H9 (cell line): Measurements from ENCODE around the gene RALGAPA2. TPM values are rescaled to one million over a fixed set of nuclear protein-coding genes. Genes with fewer than 3 reads are reported as not detected.

ENCODE experiments used
- DNase-seq: peaks from one replicate; pipeline ENCODE4 v3.0.0-alpha.2; 2017
- H2AFZ ChIP-seq: one replicate; pipeline ENCODE4 v1.6.1; 2013; ENCODE audit warnings: mild to moderate bottlenecking, low read length, control low read depth, moderate library complexity
- H2AK5ac ChIP-seq: 2 replicates; pipeline ENCODE4 v1.6.1; 2013; ENCODE audit warnings: low read length, control low read depth, mixed read lengths; ENCODE audit not compliant: insufficient read length
- H2BK120ac ChIP-seq: one replicate; pipeline ENCODE4 v1.6.1; 2013; ENCODE audit warnings: low read depth, mild to moderate bottlenecking, low read length, control low read depth, inconsistent platforms; ENCODE audit not compliant: poor library complexity, severe bottlenecking
- H2BK12ac ChIP-seq: 2 replicates; pipeline ENCODE4 v1.6.1; 2013; ENCODE audit warnings: low read length, control low read depth, mixed read lengths, low read depth; ENCODE audit not compliant: insufficient read length
- H2BK15ac ChIP-seq: 2 replicates; pipeline ENCODE4 v1.6.1; 2013; ENCODE audit warnings: low read depth, low read length, control low read depth
- H2BK20ac ChIP-seq: one replicate; pipeline ENCODE4 v1.6.1; 2013; ENCODE audit warnings: low read depth, mild to moderate bottlenecking, low read length, control low read depth, inconsistent platforms; ENCODE audit not compliant: poor library complexity, severe bottlenecking
- H2BK5ac ChIP-seq: 2 replicates; pipeline ENCODE4 v1.6.1; 2013; ENCODE audit warnings: low read length, control low read depth, mixed read lengths; ENCODE audit not compliant: insufficient read length
- H3K14ac ChIP-seq: 2 replicates; pipeline ENCODE4 v1.6.1; 2013; ENCODE audit warnings: low read length, control low read depth; ENCODE audit not compliant: insufficient read depth
- H3K18ac ChIP-seq: 2 replicates; pipeline ENCODE4 v1.6.1; 2013; ENCODE audit warnings: low read depth, mild to moderate bottlenecking, mixed read lengths, low read length, control low read depth; ENCODE audit not compliant: insufficient read length
- H3K23ac ChIP-seq: 2 replicates; pipeline ENCODE4 v1.6.1; 2013; ENCODE audit warnings: low read length, control low read depth, mixed read lengths, low read depth; ENCODE audit not compliant: insufficient read length
- H3K23me2 ChIP-seq: 2 replicates; pipeline ENCODE4 v1.6.1; 2013; ENCODE audit warnings: low read depth, mild to moderate bottlenecking, mixed read lengths, low read length, control low read depth; ENCODE audit not compliant: insufficient read length, poor library complexity, severe bottlenecking
- H3K27ac ChIP-seq: 2 replicates; pipeline ENCODE4 v1.5.1; 2013; ENCODE audit warnings: low read length, control low read depth, mixed read lengths, low read depth; ENCODE audit not compliant: insufficient read length
- H3K27me3 ChIP-seq: 2 replicates; pipeline ENCODE4 v1.6.1; 2013; ENCODE audit warnings: low read length, control low read depth, inconsistent platforms; ENCODE audit not compliant: insufficient read depth
- H3K4ac ChIP-seq: 2 replicates; pipeline ENCODE4 v1.6.1; 2013; ENCODE audit warnings: low read depth, mild to moderate bottlenecking, control low read depth, inconsistent platforms, low read length, moderate library complexity
- H3K4me1 ChIP-seq: 2 replicates; pipeline ENCODE4 v1.6.1; 2013; ENCODE audit warnings: low read length, control low read depth, inconsistent platforms; ENCODE audit not compliant: insufficient read depth
- H3K4me2 ChIP-seq: 2 replicates; pipeline ENCODE4 v1.6.1; 2013; ENCODE audit warnings: low read length, control low read depth, mixed read lengths; ENCODE audit not compliant: insufficient read length, insufficient read depth
- H3K56ac ChIP-seq: 2 replicates; pipeline ENCODE4 v1.6.1; 2013; ENCODE audit warnings: low read depth, mild to moderate bottlenecking, mixed read lengths, low read length, control low read depth; ENCODE audit not compliant: insufficient read length
- H3K79me1 ChIP-seq: 2 replicates; pipeline ENCODE4 v1.6.1; 2013; ENCODE audit warnings: low read depth, mild to moderate bottlenecking, moderate library complexity, low read length, control low read depth, inconsistent platforms; ENCODE audit not compliant: insufficient read depth, poor library complexity, severe bottlenecking
- H3K79me2 ChIP-seq: 2 replicates; pipeline ENCODE4 v1.6.1; 2013; ENCODE audit warnings: low read length, control low read depth, inconsistent platforms; ENCODE audit not compliant: insufficient read depth
- H3K9ac ChIP-seq: 2 replicates; pipeline ENCODE4 v1.6.1; 2013; ENCODE audit warnings: low read length, control low read depth, mixed read lengths; ENCODE audit not compliant: insufficient read length; ENCODE audit errors: extremely low read depth
- H3K9me3 ChIP-seq: one replicate; pipeline ENCODE4 v1.6.1; 2013; ENCODE audit warnings: low read depth, low read length, inconsistent platforms; ENCODE audit not compliant: control insufficient read depth
- H3T11ph ChIP-seq: one replicate; pipeline ENCODE4 v1.6.1; 2013; ENCODE audit warnings: mild to moderate bottlenecking, low read length, control low read depth, inconsistent platforms
- H4K20me1 ChIP-seq: one replicate; pipeline ENCODE4 v1.6.1; 2013; ENCODE audit not compliant: control insufficient read depth, insufficient read length, insufficient read depth
- H4K5ac ChIP-seq: 2 replicates; pipeline ENCODE4 v1.6.1; 2013; ENCODE audit warnings: low read depth, mild to moderate bottlenecking, mixed read lengths, low read length, control low read depth; ENCODE audit not compliant: insufficient read length
- H4K8ac ChIP-seq: replicated peaks from 2 replicates; pipeline ENCODE4 v1.6.1; 2013; ENCODE audit warnings: low read length, control low read depth, mixed read lengths, low read depth; ENCODE audit not compliant: insufficient read length
- H4K91ac ChIP-seq: 2 replicates; pipeline ENCODE4 v1.6.1; 2013; ENCODE audit warnings: low read depth, mild to moderate bottlenecking, moderate library complexity, mixed read lengths, low read length, control low read depth; ENCODE audit not compliant: insufficient read length
- H3K27ac Mint-ChIP-seq, 3 experiments: 2 replicates in 2 of 3; 3 replicates in 1 of 3; pipeline ENCODE4 v1.8.0; 2020 to 2021; ENCODE audit warnings: mixed read lengths in 3 of 3, mild to moderate bottlenecking in 1 of 3, moderate library complexity in 1 of 3
- H3K27me3 Mint-ChIP-seq: 2 replicates; pipeline ENCODE4 v1.8.0; 2021; ENCODE audit warnings: low read depth, mild to moderate bottlenecking, moderate library complexity, mixed read lengths
- H3K36me3 Mint-ChIP-seq, 3 experiments: 2 replicates in 2 of 3; 3 replicates in 1 of 3; pipeline ENCODE4 v1.8.0; 2020 to 2021; ENCODE audit warnings: low read depth in 3 of 3, mixed read lengths in 3 of 3; ENCODE audit not compliant: insufficient read depth in 1 of 3
- H3K4me1 Mint-ChIP-seq, 2 experiments: 2 replicates each; pipeline ENCODE4 v1.8.0; 2020; ENCODE audit warnings: mixed read lengths in 2 of 2
- H3K4me3 Mint-ChIP-seq, 2 experiments: 2 replicates in 1 of 2; 3 replicates in 1 of 2; pipeline ENCODE4 v1.8.0; 2020 to 2021; ENCODE audit warnings: mild to moderate bottlenecking in 2 of 2, mixed read lengths in 2 of 2, moderate library complexity in 1 of 2
- H3K9me3 Mint-ChIP-seq, 2 experiments: 2 replicates in 1 of 2; 3 replicates in 1 of 2; pipeline ENCODE4 v1.8.0; 2020; ENCODE audit warnings: mild to moderate bottlenecking in 2 of 2, mixed read lengths in 2 of 2, moderate library complexity in 1 of 2
- CTCF ChIP-seq: fragments of 200-600 bp; sonication (generic); conservative IDR thresholded peaks from 3 replicates; pipeline ENCODE4 v1.8.0; 2021; ENCODE audit warnings: antibody characterized with exemption, mild to moderate bottlenecking
- WGBS: extraction: QIAGEN DNeasy Blood & Tissue Kit; methylation state at CpG from one replicate; pipeline ENCODE4 v1.1.7; 2013; ENCODE audit warnings: missing lambda C conversion rate, low lambda C conversion rate, mixed read lengths; ENCODE audit not compliant: insufficient read length; ENCODE audit errors: extremely low coverage; 5-methylcytosine and 5-hydroxymethylcytosine counted together
- total RNA-seq: library from RNA; stranded (reverse); gene quantifications from 2 replicates; pipeline ENCODE4 v1.2.1, GENCODE V29; 2021

Gene RALGAPA2
- total RNA-seq, 1 experiment from 2014 or later: 16.6 TPM

- no peak overlapping the region for H3K4ac ChIP-seq
- Mint-ChIP-seq H3K9me3 (no peaks in the 10 kb centered on the region), H3K4me3 (no peak overlapping the region), H3K36me3 (no peaks in the 10 kb centered on the region), H3K27ac (no peak overlapping the region; a peak in 1 of 7 replicates), H3K4me1 (no peaks in the 10 kb centered on the region), H3K27me3 (peaks cover 2% of the 10 kb centered on the region; the same call in 1 of the 2 replicates)
- H3K56ac ChIP-seq: no peak overlapping the region
- no CpG with 5 or more reads among the region's 6 CpGs for WGBS
- no peak overlapping the region for H3K27ac ChIP-seq
- H3K9me3 ChIP-seq: no peaks in the 10 kb centered on the region
- no peak for DNase-seq
- no peaks in the 10 kb centered on the region for H3K27me3 ChIP-seq
- H3K14ac ChIP-seq: no peak overlapping the region
- no peak overlapping the region for H3K4me2 ChIP-seq
- no peak overlapping the region for H3K23ac ChIP-seq
- H2AK5ac ChIP-seq: no peak overlapping the region
- H2BK5ac ChIP-seq: no peak overlapping the region
- no peak overlapping the region for H2AFZ ChIP-seq
- no peak overlapping the region for H2BK12ac ChIP-seq
- H2BK20ac ChIP-seq: no peak overlapping the region
- H3K18ac ChIP-seq: no peak overlapping the region
- no peak overlapping the region for H3T11ph ChIP-seq
- H3K4me1 ChIP-seq: no peaks in the 10 kb centered on the region
- H4K91ac ChIP-seq: no peak overlapping the region
- no peak overlapping the region for H4K5ac ChIP-seq
- H2BK120ac ChIP-seq: no peak overlapping the region
- TF ChIP-seq CTCF: no peak
- no peak overlapping the region for H2BK15ac ChIP-seq
- no peaks in the 10 kb centered on the region for H4K20me1 ChIP-seq
- H4K8ac ChIP-seq: no peak overlapping the region
- no peaks in the 10 kb centered on the region for H3K23me2 ChIP-seq
- H3K9ac ChIP-seq: no peak overlapping the region
- no peaks in the 10 kb centered on the region for H3K79me1 ChIP-seq
- no peaks in the 10 kb centered on the region for H3K79me2 ChIP-seq
These were observed 43.4 kb upstream of the RALGAPA2 start for GRCh38 chr20:20755674-20756319.
